SIG-M5 treated with dmso at 0.1 percent for 504 hours (cell line): ENCODE results near the gene RER1.
"Not testable (repeated sequence)": the region's sequence is repeated elsewhere in the genome, so short reads cannot be mapped to it uniquely, and the experiment has no call there.

Source experiments
- DNase-seq: peaks from one replicate; lab custom pipeline; 2025; ENCODE audit not compliant: unreplicated experiment; lab: John Stamatoyannopoulos, UW

RER1 gene

DNA sequence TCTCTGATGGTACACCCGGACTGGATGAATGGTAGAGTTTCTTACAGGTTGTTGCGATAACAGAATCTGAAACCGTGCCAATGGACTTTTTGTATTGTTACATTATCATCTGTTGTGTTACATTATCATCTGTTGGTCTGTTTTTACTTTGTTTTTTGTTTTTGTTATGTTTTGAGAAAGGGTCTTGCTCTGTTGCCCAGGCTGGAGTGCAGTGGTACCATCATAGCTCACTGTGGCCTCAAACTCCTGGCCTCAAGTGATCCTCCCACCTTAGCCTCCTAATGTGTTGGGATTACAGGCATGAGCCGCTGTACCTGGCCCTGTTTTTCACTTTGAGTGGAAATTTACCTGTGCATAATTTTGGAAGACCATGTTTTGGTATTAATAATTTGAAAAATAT lies 30.9 kb downstream of the RER1 start:
- DNase-seq, result no peak

DNA sequence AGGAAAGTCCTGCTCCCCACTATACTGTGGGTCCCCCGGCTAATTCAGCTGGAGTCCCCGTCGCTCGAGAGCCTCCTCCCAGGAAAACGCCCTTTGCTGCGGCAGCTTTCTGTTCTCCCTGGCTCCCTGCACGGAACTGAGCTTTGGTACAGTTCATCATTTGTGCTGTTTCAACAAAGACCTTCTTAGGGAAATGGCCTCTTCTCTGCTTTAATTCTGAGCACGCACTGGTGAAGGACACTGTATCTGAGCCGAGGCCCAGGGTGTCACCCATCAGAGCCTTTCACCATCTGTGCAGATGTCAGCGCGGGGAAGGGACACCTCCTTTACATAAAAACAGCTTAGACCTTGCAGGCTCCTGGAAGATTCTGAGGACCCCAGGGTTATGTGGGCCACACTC lies 34.3 kb downstream of the RER1 start:
- DNase-seq, result no peak

DNA sequence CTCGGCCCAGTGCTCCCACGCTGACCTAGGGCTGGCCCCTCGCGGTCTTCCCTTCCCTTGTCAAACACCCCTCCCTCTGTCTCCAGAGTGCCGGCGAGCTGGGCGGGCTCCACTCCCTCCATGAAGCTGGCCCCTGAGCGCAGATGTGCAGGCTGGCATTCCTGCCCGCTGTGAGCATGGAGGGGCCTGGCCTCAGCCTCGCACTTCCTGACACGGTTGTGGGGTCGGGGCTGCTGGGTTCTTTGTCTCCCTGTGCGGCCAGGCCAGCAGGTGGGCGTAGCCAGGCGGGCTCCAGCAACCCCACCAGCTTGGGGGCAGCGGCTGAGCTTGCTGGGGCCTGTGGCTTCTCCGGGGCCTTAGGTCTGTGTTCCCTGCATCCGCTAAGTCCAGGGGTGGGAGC lies 34.9 kb downstream of the RER1 start:
- DNase-seq, result no peak

DNA sequence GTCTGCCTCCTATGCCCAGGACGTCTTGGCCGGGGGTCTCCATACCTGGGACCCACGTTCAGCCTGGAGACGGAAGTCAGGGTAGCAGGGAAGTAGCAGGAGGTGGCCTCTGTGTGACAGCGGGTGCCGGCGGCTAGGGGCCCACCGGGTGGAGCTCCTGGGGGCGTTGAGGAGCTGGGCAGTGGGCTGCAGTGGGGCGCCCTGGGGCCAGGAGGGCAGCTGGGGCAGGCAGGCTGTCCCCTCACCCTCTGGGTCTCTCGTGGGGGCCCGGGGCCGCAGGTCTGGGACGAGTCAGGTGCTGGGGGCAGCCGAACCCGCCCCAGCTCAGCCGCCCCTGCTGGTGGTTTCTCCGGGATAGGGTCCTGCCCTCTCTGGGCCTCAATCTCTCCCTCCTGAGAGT lies 35.4 kb downstream of the RER1 start:
- no peak for DNase-seq

DNA sequence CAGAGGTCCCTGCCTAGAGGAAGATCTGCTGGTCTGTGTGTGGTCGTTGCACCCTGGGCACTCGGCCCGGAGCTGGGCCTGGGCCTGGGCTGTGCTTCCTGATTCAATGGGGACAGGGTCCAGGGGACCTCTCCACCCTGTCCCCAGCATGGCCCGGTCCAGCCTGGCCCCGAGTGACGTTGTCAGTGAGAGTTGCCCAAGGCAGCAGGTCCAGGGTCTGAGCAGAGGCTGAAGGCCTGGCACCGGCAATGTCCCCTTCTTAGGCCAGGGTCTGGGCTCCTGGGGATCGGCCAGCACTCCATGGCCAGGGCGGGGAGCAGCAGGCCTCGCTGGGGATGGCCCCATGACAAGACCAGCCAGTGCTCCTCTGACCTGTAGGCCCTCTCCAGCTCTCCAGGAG lies 36.3 kb downstream of the RER1 start:
- no peak for DNase-seq

DNA sequence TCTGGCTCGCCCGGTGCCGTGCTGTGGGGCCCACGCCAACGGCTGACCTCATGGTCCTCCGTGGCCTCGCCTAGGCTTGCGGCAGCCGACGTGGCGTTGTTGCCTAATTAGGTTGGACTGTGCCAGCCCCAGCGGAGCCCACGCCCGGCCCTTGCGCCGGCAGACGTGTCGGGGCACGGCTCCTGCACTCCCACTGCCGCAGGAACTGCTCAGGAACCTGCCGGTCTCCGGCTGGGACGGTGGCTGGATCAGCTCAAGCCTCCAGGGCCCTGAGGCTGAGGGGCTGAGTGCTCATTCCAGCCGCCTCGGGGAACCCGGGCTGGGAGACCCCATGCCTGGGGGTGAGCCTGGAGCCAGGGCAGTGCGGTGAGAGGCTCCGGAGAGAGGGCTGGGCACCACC lies 36.8 kb downstream of the RER1 start:
- DNase-seq, result no peak

DNA sequence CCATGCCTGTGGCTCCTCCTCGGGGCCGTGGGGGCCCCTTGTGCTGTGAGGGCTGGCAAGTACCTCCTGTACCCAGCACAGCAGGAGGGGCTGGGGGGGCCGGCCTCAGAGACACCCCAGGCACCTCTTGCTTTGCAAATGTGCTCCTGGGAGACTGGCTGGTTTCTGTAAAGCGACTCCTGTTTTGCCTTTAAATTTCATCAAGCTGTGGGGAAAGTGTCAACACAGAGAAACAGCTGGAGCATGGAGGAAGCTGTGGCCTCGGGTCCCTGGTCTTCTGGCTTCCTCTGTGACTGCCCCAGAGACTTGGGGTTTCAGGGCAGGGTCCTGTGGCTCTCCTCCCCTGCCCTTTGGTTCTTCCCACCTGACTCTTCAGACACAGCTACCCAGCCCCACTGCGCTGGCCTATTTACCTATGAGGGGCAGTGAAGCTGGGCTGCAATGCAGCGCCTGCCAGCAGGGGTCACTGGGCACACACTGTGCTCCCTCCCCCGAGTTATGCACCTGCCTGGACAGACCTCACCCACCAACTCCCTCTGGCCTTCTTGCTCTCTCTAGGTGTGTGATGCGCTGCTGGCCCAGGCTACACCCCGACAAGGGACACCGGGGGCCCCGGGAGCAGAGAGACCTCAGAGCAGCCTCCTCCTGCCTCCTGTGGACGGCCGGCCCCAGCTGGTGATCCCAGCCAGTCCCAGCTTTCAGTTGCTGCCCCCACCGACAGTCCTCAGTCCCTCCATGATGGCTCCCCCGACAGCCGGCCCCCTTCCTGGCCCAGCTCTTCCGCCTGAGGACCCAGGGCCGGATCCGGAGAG lies 38.3 kb downstream of the RER1 start:
- DNase-seq, result no peak

DNA sequence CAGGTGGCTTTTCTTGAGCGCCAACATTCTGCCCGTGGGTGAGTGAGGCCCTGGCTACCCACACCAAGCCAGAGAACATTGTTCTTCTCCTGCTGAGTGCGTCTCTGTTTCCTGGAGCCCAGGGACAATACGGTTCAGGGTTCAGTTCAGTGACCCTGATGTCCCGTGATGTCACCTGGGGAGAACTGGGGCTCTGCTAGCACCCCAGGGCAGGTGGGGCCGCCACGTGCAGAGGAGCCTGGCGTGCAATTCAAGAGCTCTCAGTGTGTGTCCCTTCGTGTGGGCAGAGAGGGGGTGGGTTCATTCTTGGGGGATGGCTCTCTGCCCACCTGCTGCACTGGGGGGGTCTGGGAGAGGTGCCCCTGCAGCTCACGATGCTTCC lies 38.9 kb downstream of the RER1 start:
- DNase-seq, result no peak

DNA sequence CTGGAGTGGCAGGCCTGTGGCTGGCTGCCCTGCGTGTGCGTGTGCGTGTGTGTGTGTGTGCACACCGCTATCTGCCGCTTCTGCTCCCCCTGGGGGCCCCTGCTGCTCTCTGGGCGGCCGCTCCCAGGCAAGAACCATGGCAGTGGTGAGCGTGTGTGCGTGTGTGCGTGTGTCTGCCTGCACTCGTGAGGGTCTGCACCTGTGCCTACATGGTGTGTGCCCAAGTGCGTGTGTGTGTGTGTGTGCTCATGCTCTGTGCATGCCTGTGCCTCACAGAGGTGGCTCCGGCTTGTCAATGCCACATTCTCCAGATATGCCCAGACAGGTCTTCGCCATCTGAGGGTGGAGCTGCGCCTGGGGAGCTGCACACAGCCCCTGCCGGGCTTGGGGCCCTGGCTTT lies 39.5 kb downstream of the RER1 start:
- DNase-seq, result no peak

DNA sequence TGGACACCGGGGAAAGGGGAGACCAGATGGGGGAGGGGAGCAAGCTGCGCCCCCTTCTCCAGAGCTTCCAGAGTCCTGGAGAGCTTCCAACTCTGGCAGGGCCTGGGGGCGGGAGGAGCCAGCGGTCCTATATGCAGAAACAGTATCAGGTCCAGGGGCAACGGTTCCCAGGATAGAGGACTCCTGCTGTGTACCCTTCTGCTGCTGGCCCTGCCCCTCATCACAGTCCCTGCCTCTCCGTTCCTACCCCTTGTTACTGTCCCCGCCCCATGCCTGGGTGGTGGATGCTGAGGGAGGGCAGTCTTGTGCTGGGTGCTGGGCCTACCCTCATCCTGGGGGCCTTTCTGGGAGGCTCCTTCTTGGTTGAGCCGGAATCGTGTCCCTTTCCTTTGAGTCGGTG lies 39.9 kb downstream of the RER1 start:
- DNase-seq, result no peak

DNA sequence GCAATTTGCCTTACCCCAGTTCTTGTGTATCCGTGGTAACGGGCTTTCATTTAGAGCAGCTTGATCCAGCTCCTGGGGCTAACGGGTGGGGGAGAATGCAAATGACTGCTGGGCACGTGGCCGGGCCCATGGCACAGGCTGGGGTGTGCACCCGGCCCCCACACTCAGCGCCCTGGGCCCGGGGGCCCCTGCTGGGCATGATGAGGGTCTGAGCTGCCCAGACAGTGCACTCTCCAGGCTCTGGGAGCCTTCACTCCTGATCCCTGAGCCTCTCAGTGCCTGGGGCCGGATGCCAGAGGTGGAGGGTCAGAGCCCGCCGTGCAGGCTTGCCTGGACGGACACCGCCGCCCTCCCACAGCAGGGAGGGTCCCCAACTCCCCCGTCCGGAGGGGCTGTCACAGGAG lies 40.8 kb downstream of the RER1 start:
- no peak for DNase-seq

DNA sequence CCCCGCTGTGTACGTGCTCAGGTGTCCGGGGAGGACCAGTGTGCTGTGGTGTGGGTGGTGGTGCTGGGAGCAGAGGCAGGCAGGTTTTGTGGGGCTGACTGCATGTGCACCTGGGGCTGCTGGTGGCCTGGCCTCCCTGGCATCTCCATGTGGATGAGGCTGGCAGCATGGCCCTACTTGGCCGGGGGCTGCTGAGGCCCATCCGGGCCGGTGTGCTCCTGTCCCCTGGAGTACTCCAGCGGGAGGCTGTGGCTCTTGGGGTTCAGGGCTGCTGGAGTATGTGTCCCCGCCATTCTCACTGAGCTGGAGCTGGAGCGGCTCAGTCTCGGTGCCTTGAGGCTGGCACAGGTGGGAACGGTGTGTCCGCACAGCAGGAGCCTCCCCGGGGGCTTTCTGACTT lies 41.6 kb downstream of the RER1 start:
- no peak for DNase-seq

DNA sequence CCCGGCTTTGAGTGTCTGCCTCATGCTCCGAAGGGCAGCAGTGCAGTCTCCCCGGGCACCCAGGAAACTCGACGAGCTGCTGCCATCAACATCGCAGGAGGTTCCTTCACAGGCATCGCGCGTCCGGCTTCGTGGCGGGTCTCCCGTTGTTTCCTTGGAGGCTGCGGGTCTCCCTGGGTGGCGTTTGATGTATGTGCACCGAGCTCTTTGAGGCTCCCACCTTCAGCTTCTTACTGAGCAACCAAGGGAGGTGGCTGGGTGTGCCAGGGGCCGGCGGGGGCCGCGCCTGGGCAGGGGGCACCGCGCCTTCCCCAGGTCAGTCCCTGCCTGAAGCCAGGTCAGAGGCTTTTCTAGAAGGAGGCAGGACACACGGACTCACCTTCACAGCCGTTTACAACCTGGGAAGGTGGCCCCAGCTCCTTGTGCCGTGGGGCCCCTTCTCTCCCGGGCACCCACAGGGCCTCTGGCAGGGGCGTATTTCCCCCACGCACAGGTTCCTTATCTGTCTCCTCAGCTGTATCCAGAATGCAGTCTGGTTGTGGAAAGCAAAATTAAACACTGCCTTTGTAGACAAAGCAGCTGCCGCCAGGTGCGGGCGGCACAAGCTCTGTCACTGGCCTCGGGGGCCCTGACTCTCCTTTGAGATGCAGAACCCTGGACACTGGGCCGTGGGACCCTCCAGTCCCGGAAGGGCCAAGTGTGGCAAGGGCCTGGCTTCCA lies 42.5 kb downstream of the RER1 start:
- DNase-seq, result no peak

DNA sequence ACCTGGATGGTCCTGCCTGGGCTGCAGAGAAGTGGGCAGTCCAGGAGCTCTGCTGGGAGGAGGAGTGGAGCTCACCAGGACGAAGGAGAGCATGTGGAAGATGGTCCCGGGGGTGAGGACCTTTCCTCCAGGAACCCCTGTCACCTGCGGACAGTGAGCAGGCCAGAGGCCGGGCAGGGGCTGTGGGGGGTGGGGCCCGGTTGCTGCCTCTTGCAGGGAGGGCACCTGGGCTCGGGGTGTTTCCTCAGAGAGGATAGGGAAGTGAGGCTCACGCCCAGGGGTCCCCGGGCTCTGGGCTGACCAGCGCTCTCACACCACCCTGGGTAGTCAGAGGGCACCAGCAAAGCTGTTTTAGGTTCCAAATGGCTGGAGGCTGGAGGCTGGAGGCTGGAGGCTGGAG lies 43.5 kb downstream of the RER1 start:
- no peak for DNase-seq

DNA sequence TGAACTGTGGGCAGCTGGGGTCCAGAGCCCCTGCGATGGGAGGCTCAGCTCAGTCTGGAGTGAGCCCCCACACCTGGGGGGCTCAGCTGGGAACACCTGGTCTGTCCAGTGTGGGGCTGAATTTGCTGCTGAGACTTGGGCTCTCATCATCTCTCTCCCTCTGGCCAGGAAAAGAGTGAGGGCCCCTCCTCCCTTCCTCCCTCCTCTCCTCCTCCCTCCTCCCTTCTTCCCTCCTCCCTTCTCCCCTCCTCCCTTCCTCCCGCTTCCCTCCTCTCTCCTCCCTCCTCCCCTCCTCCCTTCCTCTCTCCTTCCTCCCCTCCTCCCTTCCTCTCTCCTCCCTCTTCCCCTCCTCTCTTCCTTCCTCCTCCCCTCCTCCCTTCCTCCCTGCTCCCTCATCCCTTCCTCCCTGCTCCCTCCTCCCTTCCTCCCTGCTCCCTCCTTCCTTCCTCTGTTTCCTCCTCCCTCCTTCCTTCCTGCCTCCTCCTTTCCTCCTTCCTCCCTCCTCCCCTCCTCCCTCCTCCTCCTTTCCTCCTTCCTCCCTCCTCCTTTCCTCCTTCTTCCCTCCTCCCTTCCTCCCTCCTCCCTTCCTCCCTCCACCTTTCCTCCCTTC lies 44.2 kb downstream of the RER1 start:
- DNase-seq, result no peak

DNA sequence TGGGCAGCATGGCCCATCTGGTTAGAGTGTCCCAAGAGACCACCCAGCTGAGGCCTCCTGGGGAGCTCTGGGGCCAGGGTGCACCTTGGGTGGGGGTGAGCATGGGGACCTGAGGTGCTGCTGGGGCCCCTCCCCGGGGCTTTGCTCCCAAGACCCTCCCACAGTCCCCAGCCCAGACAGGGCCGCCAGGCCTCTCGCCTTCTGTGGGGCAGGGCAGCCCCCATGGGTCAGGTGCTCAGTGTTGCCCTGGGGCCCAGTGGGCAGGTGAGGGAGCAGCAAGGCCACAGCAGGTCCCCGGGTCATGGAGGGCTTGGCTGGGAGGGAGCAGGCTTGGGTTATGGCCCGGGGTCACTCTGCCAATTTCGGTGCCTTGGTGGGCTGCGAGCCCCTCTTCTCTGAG lies 45.2 kb downstream of the RER1 start:
- DNase-seq, result no peak

DNA sequence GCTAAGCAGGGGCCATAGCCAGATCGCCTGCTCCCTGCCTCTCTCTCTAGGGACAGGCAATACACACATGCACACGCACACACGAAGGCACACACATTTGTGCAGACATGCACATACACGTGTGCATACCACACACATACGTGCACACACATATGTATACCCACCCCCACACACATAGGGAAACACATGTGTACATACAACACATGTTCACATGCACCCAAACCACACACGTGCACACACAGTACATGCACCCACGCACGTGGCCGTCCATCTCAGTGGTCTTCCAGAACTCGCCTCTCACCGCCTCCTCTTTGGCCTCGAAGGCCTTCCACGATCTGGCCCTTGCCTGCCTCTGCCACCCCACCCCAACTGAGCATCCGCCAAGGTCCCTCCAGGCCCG lies 46.0 kb downstream of the RER1 start:
- DNase-seq, result no peak

DNA sequence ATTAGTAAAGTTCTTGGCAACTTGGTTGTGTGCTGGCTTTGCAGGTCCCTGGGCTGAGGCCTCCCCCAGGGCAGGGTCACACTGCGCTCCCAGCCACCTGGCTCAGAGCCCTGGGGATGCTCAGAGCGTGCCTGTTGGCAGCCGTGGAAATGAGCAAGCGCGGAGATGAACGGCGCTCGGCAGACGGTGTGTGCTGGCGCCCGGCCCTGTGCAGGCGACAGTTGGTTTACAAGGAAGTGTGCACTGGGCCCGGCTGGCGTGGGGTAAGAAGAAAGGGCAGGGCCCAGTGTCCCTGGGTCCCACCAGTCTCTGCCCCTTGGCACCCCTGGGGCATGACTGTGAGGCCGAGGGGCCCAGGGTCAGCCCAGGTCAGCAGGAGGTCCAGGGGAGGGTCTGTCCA lies 46.4 kb downstream of the RER1 start:
- no peak for DNase-seq

DNA sequence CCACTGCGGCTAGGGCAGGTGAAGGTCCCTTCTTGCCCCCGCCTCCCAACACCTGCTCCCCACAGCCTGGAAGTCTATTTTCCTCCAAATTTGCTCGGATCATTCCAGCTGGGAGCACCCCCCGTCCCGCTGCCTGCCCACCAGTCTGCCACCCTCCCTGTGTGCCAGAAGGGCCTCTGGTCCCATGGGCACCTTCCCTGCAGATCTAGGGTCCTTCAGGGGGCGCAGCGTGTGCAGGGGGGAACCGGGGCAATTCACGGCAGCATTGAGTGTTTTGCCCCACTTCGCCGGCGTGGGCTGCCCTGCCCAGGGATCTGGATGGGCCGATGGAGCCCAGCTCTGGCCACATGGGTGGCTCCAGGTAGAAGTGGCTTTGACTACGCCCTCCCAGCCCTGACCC lies 47.0 kb downstream of the RER1 start:
- no peak for DNase-seq

DNA sequence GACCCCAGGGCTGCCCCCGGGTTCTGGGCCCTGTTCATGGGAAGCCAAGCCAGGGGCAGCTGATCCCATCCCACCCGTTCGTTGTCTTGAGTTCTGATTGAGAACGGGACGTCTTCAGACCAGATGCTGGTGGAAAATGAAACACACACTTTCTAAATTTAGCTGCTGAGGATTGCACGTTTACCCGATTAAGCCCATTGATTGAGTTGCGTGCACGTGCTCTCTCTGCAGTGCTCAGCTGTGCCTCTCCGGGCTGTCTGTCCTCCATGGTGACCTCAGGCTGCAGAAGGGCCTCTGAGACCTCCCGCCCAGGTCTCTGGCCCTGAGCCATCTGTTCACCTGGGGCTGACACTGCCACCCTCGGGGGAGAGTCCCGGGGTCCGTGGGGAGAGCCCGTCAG lies 47.7 kb downstream of the RER1 start:
- DNase-seq, result no peak

DNA sequence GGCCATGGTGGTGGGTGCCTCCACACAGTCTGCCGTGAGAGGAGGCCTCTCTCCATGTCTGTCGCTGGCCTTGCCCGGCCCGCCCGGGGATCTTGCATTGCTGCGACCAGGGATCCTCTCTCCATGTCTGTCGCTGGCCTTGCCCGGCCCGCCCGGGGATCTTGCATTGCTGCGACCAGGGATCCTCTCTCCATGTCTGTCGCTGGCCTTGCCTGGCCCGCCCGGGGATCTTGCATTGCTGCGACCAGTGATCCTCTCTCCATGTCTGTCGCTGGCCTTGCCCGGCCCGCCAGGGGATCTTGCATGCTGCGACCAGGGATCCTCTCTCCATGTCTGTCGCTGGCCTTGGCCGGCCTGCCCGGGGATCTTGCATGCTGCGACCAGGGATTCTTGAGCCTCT lies 48.7 kb downstream of the RER1 start:
- not testable (repeated sequence) for DNase-seq

DNA sequence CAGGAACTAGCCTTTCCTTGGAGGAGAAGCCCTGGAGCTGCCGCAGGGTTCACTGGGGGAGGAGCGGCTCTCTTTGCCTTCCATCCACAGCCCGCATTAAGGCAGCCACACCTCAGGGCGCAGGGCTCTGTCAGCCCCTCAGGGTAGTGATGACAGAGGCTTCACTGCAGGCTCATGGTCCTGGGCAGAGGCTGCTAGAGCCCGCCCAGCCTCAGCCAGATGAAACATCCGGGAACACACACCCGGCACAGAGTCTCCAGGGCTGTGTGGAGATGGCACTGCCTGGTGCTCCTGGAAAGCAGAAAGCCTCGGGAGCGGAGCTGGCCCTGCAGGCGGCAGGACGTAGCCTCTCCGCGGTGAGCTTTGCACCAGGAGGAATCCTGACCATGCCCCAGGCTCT lies 50.1 kb downstream of the RER1 start:
- no peak for DNase-seq
